HEK293T (cell line): ENCODE results near the gene MZB1.

Experiments used
- CTCF ChIA-PET: fragments of 350-600 bp; formaldehyde crosslinking; extraction: SDS; loops from one replicate; lab custom pipeline; 2021; ENCODE audit warnings: antibody characterized with exemption, inconsistent platforms; lab: Yijun Ruan, JAX
- POLR2A ChIA-PET: fragments of 350-600 bp; formaldehyde crosslinking; extraction: SDS; loops from one replicate; lab custom pipeline; 2020; ENCODE audit warnings: antibody characterized with exemption, inconsistent platforms; lab: Yijun Ruan, JAX
- DNase-seq: peaks from one replicate; pipeline ENCODE4 v3.0.0; 2012; ENCODE audit warnings: mixed read lengths; ENCODE audit errors: extremely low spot score
- ARNT ChIP-seq: fragments of 450-650 bp; IDR thresholded peaks from 2 replicates; pipeline ENCODE4 v1.6.1; 2017; ENCODE audit warnings: mild to moderate bottlenecking
- BHLHE40 ChIP-seq: fragments of 450-650 bp; IDR thresholded peaks from 2 replicates; pipeline ENCODE4 v1.6.1; 2016; ENCODE audit warnings: mild to moderate bottlenecking, moderate library complexity, borderline replicate concordance
- CTBP1 ChIP-seq: fragments of 450-650 bp; IDR thresholded peaks from 2 replicates; pipeline ENCODE4 v1.6.1; 2016; ENCODE audit warnings: borderline replicate concordance
- ELF4 ChIP-seq: fragments of 450-650 bp; IDR thresholded peaks from 2 replicates; pipeline ENCODE4 v1.6.1; 2017; ENCODE audit warnings: antibody characterized with exemption
- FOXA1 ChIP-seq: fragments of 450-650 bp; IDR thresholded peaks from 2 replicates; pipeline ENCODE4 v1.6.1; 2016; ENCODE audit warnings: mild to moderate bottlenecking
- FOXK2 ChIP-seq: fragments of 450-650 bp; IDR thresholded peaks from 2 replicates; pipeline ENCODE4 v1.6.1; 2016; ENCODE audit warnings: mild to moderate bottlenecking
- FOXM1 ChIP-seq: fragments of 450-650 bp; IDR thresholded peaks from 2 replicates; pipeline ENCODE4 v1.6.1; 2017; ENCODE audit warnings: mild to moderate bottlenecking, borderline replicate concordance
- HDGF ChIP-seq: fragments of 450-650 bp; IDR thresholded peaks from 2 replicates; pipeline ENCODE4 v1.6.1; 2017; ENCODE audit warnings: antibody characterized with exemption, borderline replicate concordance
- L3MBTL2 ChIP-seq: fragments of 450-650 bp; conservative IDR thresholded peaks from 2 replicates; pipeline ENCODE4 v1.6.1; 2016; ENCODE audit warnings: mild to moderate bottlenecking
- LEF1 ChIP-seq: fragments of 450-650 bp; IDR thresholded peaks from 2 replicates; pipeline ENCODE4 v1.6.1; 2017; ENCODE audit warnings: mild to moderate bottlenecking, borderline replicate concordance
- NFRKB ChIP-seq: fragments of 450-650 bp; IDR thresholded peaks from 2 replicates; pipeline ENCODE4 v1.6.1; 2016; ENCODE audit warnings: mild to moderate bottlenecking, moderate library complexity
- SP1 ChIP-seq: fragments of 450-650 bp; IDR thresholded peaks from 2 replicates; pipeline ENCODE4 v1.6.1; 2017
- SUZ12 ChIP-seq: fragments of 450-650 bp; IDR thresholded peaks from 2 replicates; pipeline ENCODE4 v1.6.1; 2016; ENCODE audit warnings: mild to moderate bottlenecking
- TARDBP ChIP-seq: fragments of 450-650 bp; IDR thresholded peaks from 2 replicates; pipeline ENCODE4 v1.6.1; 2016
- ZNF384 ChIP-seq: fragments of 450-650 bp; IDR thresholded peaks from 2 replicates; pipeline ENCODE4 v1.6.1; 2016
- TF ChIP-seq, protein P1 (sequence below): fragments of 450-650 bp; IDR thresholded peaks from 2 replicates; pipeline ENCODE4 v1.6.1; 2016

MZB1 gene

DNA sequence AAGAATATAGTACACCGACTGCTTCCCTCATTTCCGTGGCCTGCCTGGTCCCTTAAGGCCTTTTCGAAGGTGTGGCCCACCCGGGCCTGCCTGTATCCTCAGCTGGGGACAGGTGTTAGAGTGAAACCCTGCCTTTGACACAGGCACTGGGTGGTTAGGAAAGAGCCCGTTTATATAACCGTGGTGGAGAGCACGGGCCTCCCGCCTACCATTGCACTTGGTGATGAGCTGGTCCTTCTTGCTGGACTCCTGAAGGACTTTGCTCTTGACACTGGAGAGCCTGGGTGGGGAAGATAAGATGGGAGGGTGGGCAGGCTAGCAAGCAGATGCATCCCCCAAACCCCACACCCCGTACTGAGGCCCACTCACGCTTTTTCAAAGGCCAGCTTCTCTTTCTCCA lies 11.8 kb upstream of the MZB1 start:
- CTCF ChIA-PET: interaction anchor here (0.7 to 1.5 kb wide), 7 partner anchors 11 to 129 kb away, joined by 3 to 7 read pairs (median 3); partner anchors contain the start of gene PAIP2
- no peak for DNase-seq
- TF ChIP-seq FOXK2: no peak
- TF ChIP-seq, protein P1, sequence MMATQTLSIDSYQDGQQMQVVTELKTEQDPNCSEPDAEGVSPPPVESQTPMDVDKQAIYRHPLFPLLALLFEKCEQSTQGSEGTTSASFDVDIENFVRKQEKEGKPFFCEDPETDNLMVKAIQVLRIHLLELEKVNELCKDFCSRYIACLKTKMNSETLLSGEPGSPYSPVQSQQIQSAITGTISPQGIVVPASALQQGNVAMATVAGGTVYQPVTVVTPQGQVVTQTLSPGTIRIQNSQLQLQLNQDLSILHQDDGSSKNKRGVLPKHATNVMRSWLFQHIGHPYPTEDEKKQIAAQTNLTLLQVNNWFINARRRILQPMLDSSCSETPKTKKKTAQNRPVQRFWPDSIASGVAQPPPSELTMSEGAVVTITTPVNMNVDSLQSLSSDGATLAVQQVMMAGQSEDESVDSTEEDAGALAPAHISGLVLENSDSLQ: no peak
- no peak for TF ChIP-seq SP1
- no peak for TF ChIP-seq NFRKB
- TF ChIP-seq FOXM1: no peak
- no peak for TF ChIP-seq CTBP1
- TF ChIP-seq TARDBP: no peak
- POLR2A ChIA-PET: interaction anchor here (0.9 to 1.3 kb wide), 2 partner anchors 14 to 59 kb away, joined by 3 read pairs; no protein-coding TSS in a partner anchor

DNA sequence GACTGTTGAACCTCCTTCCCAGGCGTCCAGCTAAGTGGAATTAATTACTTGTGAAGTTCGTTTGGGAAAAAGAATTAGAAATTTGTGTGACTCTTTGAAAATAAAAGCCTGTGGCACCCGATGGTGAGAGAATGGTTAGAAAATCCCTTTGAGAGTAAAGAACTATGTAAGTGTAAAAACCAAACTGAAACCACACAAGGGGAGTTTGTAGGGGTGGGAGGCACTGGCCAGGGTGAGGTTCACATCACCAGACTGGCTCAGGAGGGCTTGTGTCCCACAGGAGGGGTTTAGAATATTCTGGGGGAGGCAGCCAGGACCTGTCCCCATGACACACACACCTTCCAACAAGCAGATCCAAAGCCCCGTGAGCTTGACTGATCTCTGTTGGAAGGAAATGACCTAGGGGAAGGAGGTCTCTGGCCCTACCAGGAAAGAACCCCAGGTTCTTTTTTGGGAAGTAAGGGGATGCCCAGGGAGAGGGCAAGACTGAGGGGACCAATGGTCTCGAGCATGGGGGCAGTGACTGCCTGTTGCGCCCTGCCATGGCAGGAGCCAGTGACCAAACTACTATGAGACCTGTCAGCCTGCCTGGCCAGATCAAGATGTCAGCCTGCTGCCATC lies 9.9 kb upstream of the MZB1 start:
- ChIA-PET POLR2A (no interaction called here), CTCF (no interaction called here)
- no peak for DNase-seq
- TF ChIP-seq BHLHE40 (no peak), CTBP1 (no peak), SP1 (no peak), ARNT (no peak), FOXK2 (no peak), SUZ12 (no peak), ELF4 (no peak), HDGF (no peak), NFRKB (no peak), L3MBTL2 (no peak), LEF1 (no peak), FOXA1 (no peak)
- TF ChIP-seq, protein P1: no peak

DNA sequence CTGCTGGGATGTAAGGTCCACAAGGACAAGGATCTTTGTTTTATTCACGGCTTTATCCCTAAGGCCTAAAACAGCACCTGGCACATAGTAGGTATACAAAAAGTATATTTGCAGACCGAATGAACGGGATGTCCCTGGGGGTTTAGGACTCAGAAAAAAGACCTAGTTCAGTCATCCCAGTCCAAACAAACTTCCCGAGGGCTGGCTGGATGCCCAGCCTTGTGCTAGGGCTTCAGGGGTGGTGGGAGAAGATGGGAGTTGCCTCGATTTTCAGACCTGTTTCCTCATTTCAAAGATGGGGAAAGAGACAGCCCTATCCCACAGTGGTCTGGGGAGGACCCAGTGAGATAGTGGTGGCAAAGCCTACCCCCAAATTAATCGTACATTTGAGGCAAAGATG lies 8.2 kb upstream of the MZB1 start:
- TF ChIP-seq BHLHE40 (no peak), CTBP1 (no peak), FOXA1 (no peak), FOXM1 (no peak), SUZ12 (no peak), FOXK2 (no peak), ZNF384 (no peak), HDGF (no peak), NFRKB (no peak), LEF1 (no peak), ARNT (no peak), SP1 (no peak)
- TF ChIP-seq, protein P1: no peak
- no peak for DNase-seq
- ChIA-PET CTCF (no interaction called here), POLR2A (no interaction called here)

DNA sequence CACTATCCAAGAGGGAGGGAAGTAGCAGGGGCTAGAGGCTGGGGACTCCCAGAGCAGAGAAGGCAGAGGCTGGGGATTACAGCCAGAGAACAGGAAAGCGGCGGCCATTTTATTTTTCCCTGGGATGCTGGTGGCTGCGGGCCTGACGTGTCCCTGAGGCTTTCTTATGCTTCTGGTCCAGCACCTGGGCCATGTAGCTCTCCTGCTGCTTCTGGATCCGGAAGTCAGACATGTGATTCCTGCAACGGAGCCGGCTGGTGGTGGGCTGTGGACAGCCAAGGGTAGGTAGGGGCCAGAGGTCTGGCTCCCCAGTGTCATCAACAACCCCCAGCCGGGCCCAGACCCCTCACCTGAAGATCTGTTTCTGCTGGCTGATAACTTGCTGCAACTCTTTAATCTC lies 7.0 kb upstream of the MZB1 start:
- ChIA-PET CTCF (no interaction called here), POLR2A (no interaction called here)

DNA sequence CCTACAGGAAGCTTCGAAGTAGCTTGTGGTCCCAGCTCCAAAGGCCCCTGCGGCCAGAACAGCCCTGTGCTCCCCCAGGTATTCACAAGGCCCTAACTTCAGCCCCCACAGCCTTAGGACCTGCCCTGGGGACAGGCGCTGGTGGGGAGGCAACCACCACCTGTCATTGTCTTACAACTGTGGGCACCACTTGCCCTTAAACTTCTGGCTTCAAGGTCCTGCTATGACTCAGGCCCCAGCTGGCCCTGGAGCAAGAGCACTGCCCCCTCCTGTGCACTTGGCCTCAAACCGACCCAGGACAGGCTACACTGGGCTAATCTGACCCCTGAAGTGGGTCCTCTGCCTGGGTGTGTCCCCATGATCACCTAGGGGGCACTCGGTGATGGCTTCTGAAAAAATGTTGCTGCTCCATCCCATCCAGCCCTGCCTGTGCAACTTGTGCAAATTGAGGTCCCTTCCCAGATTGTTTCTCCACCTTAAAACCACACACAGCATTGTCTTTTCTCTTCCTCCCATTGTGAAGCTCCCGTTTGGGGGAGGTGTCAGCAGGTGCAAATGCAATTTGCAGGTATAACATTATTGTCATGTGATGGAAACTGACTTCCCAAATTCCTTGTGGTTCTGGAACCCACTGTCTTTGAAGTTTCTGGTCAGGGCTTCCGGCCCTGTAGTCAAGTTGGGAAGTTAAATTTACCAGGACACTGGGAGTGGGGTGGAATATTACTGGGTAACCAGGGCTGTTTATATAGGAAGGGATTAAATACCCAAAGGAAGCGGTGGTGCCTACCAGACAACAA lies 6.3 kb upstream of the MZB1 start:
- no peak for TF ChIP-seq ZNF384
- TF ChIP-seq SUZ12: no peak
- no peak for TF ChIP-seq HDGF
- TF ChIP-seq BHLHE40: no peak
- no peak for TF ChIP-seq ARNT
- TF ChIP-seq FOXM1: no peak
- POLR2A ChIA-PET: no interaction called here
- DNase-seq: no peak
- CTCF ChIA-PET: no interaction called here

More for the DNA sequence above, 7.0 kb upstream of the MZB1 start:
- DNase-seq: no peak
- TF ChIP-seq HDGF (no peak), TARDBP (no peak), FOXM1 (no peak), SP1 (no peak), SUZ12 (no peak), CTBP1 (no peak), FOXK2 (no peak), BHLHE40 (no peak), L3MBTL2 (no peak), FOXA1 (no peak), LEF1 (no peak), ARNT (no peak), ELF4 (no peak), NFRKB (no peak)
- TF ChIP-seq, protein P1: no peak
